SHP77 (cell line): ENCODE data around the gene ZC3H7A.

ENCODE experiments used
- DNase-seq, 2 experiments: peaks; one replicate each; lab custom pipeline; 2025; lab: John Stamatoyannopoulos, UW

Gene ZC3H7A

GRCh38 chr16:11735787-11736186, 61.3 kb downstream of the ZC3H7A start:
- DNase-seq: no peak

- DNase-seq: no peak
These were observed 62.4 kb downstream of the ZC3H7A start for GRCh38 chr16:11734653-11735043.

- no peak for DNase-seq
These were observed 62.9 kb downstream of the ZC3H7A start for GRCh38 chr16:11734025-11734652.

GRCh38 chr16:11731222-11731621, 65.8 kb downstream of the ZC3H7A start:
- DNase-seq: no peak

- no peak for DNase-seq
These were observed 67.3 kb downstream of the ZC3H7A start for GRCh38 chr16:11729787-11730186.

- no peak for DNase-seq
These were observed 69.1 kb downstream of the ZC3H7A start for GRCh38 chr16:11727796-11728543.

- DNase-seq: no peak
These were observed 71.0 kb downstream of the ZC3H7A start for GRCh38 chr16:11726008-11726407.

- DNase-seq: no peak
These were observed 71.6 kb downstream of the ZC3H7A start for GRCh38 chr16:11725457-11725856.

GRCh38 chr16:11722468-11722808, 74.6 kb downstream of the ZC3H7A start:
- DNase-seq: no peak

- DNase-seq: no peak
These were observed 75.1 kb downstream of the ZC3H7A start for GRCh38 chr16:11721781-11722467.

GRCh38 chr16:11719762-11720161, 77.3 kb downstream of the ZC3H7A start:
- no peak for DNase-seq

GRCh38 chr16:11719171-11719570, 77.9 kb downstream of the ZC3H7A start:
- no peak for DNase-seq

- DNase-seq: no peak
These were observed 79.2 kb downstream of the ZC3H7A start for GRCh38 chr16:11717811-11718210.

- no peak for DNase-seq
These were observed 80.7 kb downstream of the ZC3H7A start for GRCh38 chr16:11716336-11716735.

GRCh38 chr16:11715246-11715947, 81.7 kb downstream of the ZC3H7A start:
- no peak for DNase-seq

- DNase-seq: no peak
These were observed 84.9 kb downstream of the ZC3H7A start for GRCh38 chr16:11712122-11712521.

- no peak for DNase-seq
These were observed 85.4 kb downstream of the ZC3H7A start for GRCh38 chr16:11711662-11712061.

GRCh38 chr16:11708421-11708820, 88.6 kb downstream of the ZC3H7A start:
- no peak for DNase-seq

- DNase-seq: no peak
These were observed 89.3 kb downstream of the ZC3H7A start for GRCh38 chr16:11707679-11708197.

- no peak for DNase-seq
These were observed 90.8 kb downstream of the ZC3H7A start for GRCh38 chr16:11706180-11706742.

GRCh38 chr16:11705311-11706025, 91.6 kb downstream of the ZC3H7A start:
- no peak for DNase-seq
